Endometrial microvascular endothelial cells (primary cell): ENCODE data around the gene OTUB2. TPM values are rescaled to one million over a fixed set of nuclear protein-coding genes. Genes with fewer than 3 reads are reported as not detected.

Experiments used
- in situ Hi-C: cut with HindIII; loops from 2 replicates; pipeline ENCODE4 v1.10.0; 2017; ENCODE audit warnings: low sequenced_read_pairs, low pct_unique_long_range_greater_than_20kb; ENCODE audit errors: inconsistent ontology term
- total RNA-seq: library from RNA; depleted of rRNA; stranded (reverse); fragments of >200 nt; gene quantifications from one replicate; pipeline ENCODE4 v1.2.3, GENCODE V29; 2015; ENCODE audit errors: inconsistent ontology term

The OTUB2 gene
- total RNA-seq, 1 donor from 2014 or later, result 3.1 TPM

GRCh38 chr14:94079891-94080620, 53.9 kb downstream of the OTUB2 start:
- in situ Hi-C loops, result no loop called here

GRCh38 chr14:94080621-94081385, 54.7 kb downstream of the OTUB2 start, which contains the start of the genes DDX24 and IFI27L1:
Gene DDX24, minus strand, starts transcription at chr14:94081202. Its CDS starts 1,460 bp downstream, at chr14:94079742.
Gene IFI27L1, plus strand, starts transcription at chr14:94081310. Its CDS starts 15,628 bp downstream, at chr14:94096938.
- in situ Hi-C loops, result no loop called here

GRCh38 chr14:94081386-94081820, 55.3 kb downstream of the OTUB2 start:
- in situ Hi-C loops, result no loop called here

GRCh38 chr14:94087891-94088290, 61.8 kb downstream of the OTUB2 start:
- in situ Hi-C loops, result no loop called here

- in situ Hi-C loops, result no loop called here
Observed at GRCh38 chr14:94088516-94088915, 62.4 kb downstream of the OTUB2 start.

- in situ Hi-C loops, result no loop called here
Observed at GRCh38 chr14:94089479-94089878, 63.3 kb downstream of the OTUB2 start.

- in situ Hi-C loops, result no loop called here
Observed at GRCh38 chr14:94093418-94093817, 67.3 kb downstream of the OTUB2 start.

- in situ Hi-C loops, result no loop called here
Observed at GRCh38 chr14:94097091-94097490, 71.0 kb downstream of the OTUB2 start.

Other genes starting within 250 kb of the OTUB2 start
- gene PRIMA1, start 237.9 kb upstream of the OTUB2 start, total RNA-seq, result not detected
- not detected for gene FAM181A, start 99.0 kb upstream of the OTUB2 start, total RNA-seq
- not detected for gene ASB2, start 49.8 kb upstream of the OTUB2 start, total RNA-seq
- gene CCDC197, start 29.0 kb upstream of the OTUB2 start, total RNA-seq, result not detected
- gene DDX24, start 54.9 kb downstream of the OTUB2 start, total RNA-seq, result 110 TPM
- gene IFI27L1, start 55.0 kb downstream of the OTUB2 start, total RNA-seq, result 23.3 TPM
- 1,781 TPM for gene IFI27, start 84.4 kb downstream of the OTUB2 start, total RNA-seq
- gene IFI27L2, start 103.3 kb downstream of the OTUB2 start, total RNA-seq, result 82.9 TPM
- not detected for gene PPP4R4, start 148.0 kb downstream of the OTUB2 start, total RNA-seq